Caco-2 (cell line): ENCODE results near the gene CILP2. TPM values are rescaled to one million over a fixed set of nuclear protein-coding genes. Genes with fewer than 3 reads are reported as not detected.
A peak's percentile ranks its signal among the peaks of the same experiment; 100 is the strongest.

Experiments used
- BruUV-seq: library from RNA; stranded (reverse); fragments of 400-500 nt; replicated peaks from 2 replicates; lab custom pipeline; 2021; lab: Mats Ljungman, UMichigan
- CTCF ChIA-PET: fragments of 300-600 bp; sonication (Branson Sonifier 250); formaldehyde crosslinking; loops from one replicate; lab custom pipeline; 2022; ENCODE audit warnings: antibody characterized with exemption; lab: Charles Lee
- POLR2A ChIA-PET: fragments of 300-600 bp; sonication (Branson Sonifier 250); formaldehyde crosslinking; loops from one replicate; lab custom pipeline; 2022; ENCODE audit warnings: antibody characterized with exemption; lab: Charles Lee
- DNase-seq, 2 experiments: peaks; one replicate each; pipeline versions ENCODE4 v3.0.0 to v3.0.0-alpha.2; 2020 to 2022
- H3K27me3 ChIP-seq: replicated peaks from 2 replicates; pipeline ENCODE4 v1.6.0; 2011; ENCODE audit warnings: low read length; ENCODE audit not compliant: control insufficient read depth, insufficient read depth
- H3K36me3 ChIP-seq: 2 replicates; pipeline ENCODE4 v1.5.1; 2011; ENCODE audit warnings: low read length; ENCODE audit not compliant: control insufficient read depth, insufficient read depth
- H3K4me1 ChIP-seq: fragments of 250-450 bp; sonication (Bioruptor Pico); 2 replicates; pipeline ENCODE4 v1.5.1; 2020; ENCODE audit warnings: mild to moderate bottlenecking
- H3K4me3 ChIP-seq: 2 replicates; pipeline ENCODE4 v1.5.1; 2011; ENCODE audit warnings: low read depth, mild to moderate bottlenecking, control low read depth, low read length
- H3K9me3 ChIP-seq: fragments of 250-450 bp; sonication (Bioruptor Pico); 2 replicates; pipeline ENCODE4 v1.5.1; 2020; ENCODE audit warnings: mild to moderate bottlenecking, moderate library complexity
- H3K27ac Mint-ChIP-seq: one replicate; pipeline ENCODE4 v1.8.0; 2022; ENCODE audit warnings: mixed read lengths; ENCODE audit not compliant: unreplicated experiment
- H3K27me3 Mint-ChIP-seq: one replicate; pipeline ENCODE4 v1.8.0; 2022; ENCODE audit warnings: mixed read lengths; ENCODE audit not compliant: insufficient read depth, unreplicated experiment
- H3K36me3 Mint-ChIP-seq: one replicate; pipeline ENCODE4 v1.8.0; 2022; ENCODE audit warnings: mild to moderate bottlenecking, mixed read lengths; ENCODE audit not compliant: insufficient read depth, unreplicated experiment
- H3K4me1 Mint-ChIP-seq: one replicate; pipeline ENCODE4 v1.8.0; 2022; ENCODE audit warnings: low read depth, mixed read lengths; ENCODE audit not compliant: unreplicated experiment
- H3K4me3 Mint-ChIP-seq: one replicate; pipeline ENCODE4 v1.8.0; 2022; ENCODE audit warnings: mild to moderate bottlenecking, moderate library complexity, mixed read lengths; ENCODE audit not compliant: unreplicated experiment
- H3K9me3 Mint-ChIP-seq: one replicate; pipeline ENCODE4 v1.8.0; 2022; ENCODE audit warnings: mixed read lengths; ENCODE audit not compliant: unreplicated experiment
- CTCF ChIP-seq, 2 experiments: fragments of 200-600 bp in 1 of 2; IDR thresholded peaks; 1 replicate in 1 of 2; 2 replicates in 1 of 2; pipeline versions ENCODE4 v1.5.1 to v1.8.0; 2011 to 2022; ENCODE audit warnings: antibody characterized with exemption in 1 of 2, control low read depth in 1 of 2, inconsistent platforms in 1 of 2, low read depth in 1 of 2, low read length in 1 of 2, mild to moderate bottlenecking in 1 of 2, moderate library complexity in 1 of 2; ENCODE audit not compliant: insufficient read depth in 1 of 2, severe bottlenecking in 1 of 2, unreplicated experiment in 1 of 2
- intact Hi-C: fragments of 100-400 bp; cut with micrococcal nuclease; formaldehyde crosslinking; loops from one replicate; pipeline ENCODE4 v1.10.0; 2022; ENCODE audit not compliant: unreplicated experiment
- total RNA-seq: library from RNA; stranded (reverse); gene quantifications from 2 replicates; pipeline ENCODE4 v1.2.3, GENCODE V29; 2022

The CILP2 gene
- total RNA-seq, 1 experiment from 2014 or later: 1.3 TPM

GRCh38 chr19:19517235-19517619 is 20.8 kb upstream of the CILP2 start:
- TSS peak; percentile 66 for BruUV-seq

DNA sequence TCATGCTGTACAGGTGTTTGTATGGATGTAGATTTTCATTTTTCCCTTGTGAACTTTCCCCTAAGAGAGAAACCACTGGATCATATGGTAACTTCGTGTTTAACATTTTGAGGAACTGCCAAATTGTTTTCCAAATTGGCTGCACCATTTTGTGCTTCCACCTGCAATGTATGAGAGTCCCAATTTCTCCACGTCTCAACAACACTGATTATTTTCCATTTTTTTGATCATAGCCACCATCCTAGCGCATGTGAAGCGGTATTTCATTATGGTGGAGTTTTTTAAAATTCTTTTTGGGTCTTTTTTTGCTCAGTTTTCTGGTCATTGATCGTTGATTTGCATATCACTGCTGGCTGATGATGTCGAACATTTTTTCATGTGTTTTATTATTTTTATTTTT is 17.1 kb upstream of the CILP2 start:
- BruUV-seq: no TSS peak
- Mint-ChIP-seq H3K9me3 (no peaks in the 10 kb centered on the region), H3K27ac (no peak overlapping the region), H3K36me3 (peaks cover 40% of the 10 kb centered on the region), H3K4me3 (no peak overlapping the region), H3K27me3 (no peaks in the 10 kb centered on the region), H3K4me1 (no peaks in the 10 kb centered on the region)
- ChIA-PET POLR2A (no interaction called here), CTCF (no interaction called here)
- Histone ChIP-seq H3K36me3 (no peaks in the 10 kb centered on the region), H3K4me3 (no peak overlapping the region), H3K27me3 (no peaks in the 10 kb centered on the region), H3K4me1 (no peaks in the 10 kb centered on the region), H3K9me3 (no peaks in the 10 kb centered on the region)
- no peak for DNase-seq
- intact Hi-C loops: no loop called here
- no peak for TF ChIP-seq CTCF (IDR thresholded peaks at IDR 0.05; ENCODE audit: insufficient read depth in 1 of 2, low read depth in 1 of 2, low read length in 1 of 2, severe bottlenecking in 1 of 2, unreplicated experiment in 1 of 2)

More at GRCh38 chr19:19517235-19517619, 20.8 kb upstream of the CILP2 start:
- H3K27ac Mint-ChIP-seq: no peak overlapping the region
- H3K27me3 Mint-ChIP-seq: no peaks in the 10 kb centered on the region
- Histone ChIP-seq H3K4me3 (peak overlapping the region; percentile 10; the same call in 1 of the 2 replicates), H3K36me3 (no peaks in the 10 kb centered on the region), H3K9me3 (no peaks in the 10 kb centered on the region), H3K4me1 (no peaks in the 10 kb centered on the region), H3K27me3 (no peaks in the 10 kb centered on the region)
- POLR2A ChIA-PET: interaction anchor here (0.7 kb wide), 1 partner anchor 153 kb away, joined by 5 read pairs; no protein-coding TSS in a partner anchor
- no peaks in the 10 kb centered on the region for H3K4me1 Mint-ChIP-seq
- H3K36me3 Mint-ChIP-seq: peaks cover 51% of the 10 kb centered on the region
- CTCF ChIA-PET: no interaction called here
- H3K9me3 Mint-ChIP-seq: no peaks in the 10 kb centered on the region
- no peak for DNase-seq
- no peak for TF ChIP-seq CTCF (IDR thresholded peaks at IDR 0.05; ENCODE audit: insufficient read depth in 1 of 2, low read depth in 1 of 2, low read length in 1 of 2, severe bottlenecking in 1 of 2, unreplicated experiment in 1 of 2)
- peak overlapping the region; percentile 85 for H3K4me3 Mint-ChIP-seq
- intact Hi-C loops: no loop called here

DNA sequence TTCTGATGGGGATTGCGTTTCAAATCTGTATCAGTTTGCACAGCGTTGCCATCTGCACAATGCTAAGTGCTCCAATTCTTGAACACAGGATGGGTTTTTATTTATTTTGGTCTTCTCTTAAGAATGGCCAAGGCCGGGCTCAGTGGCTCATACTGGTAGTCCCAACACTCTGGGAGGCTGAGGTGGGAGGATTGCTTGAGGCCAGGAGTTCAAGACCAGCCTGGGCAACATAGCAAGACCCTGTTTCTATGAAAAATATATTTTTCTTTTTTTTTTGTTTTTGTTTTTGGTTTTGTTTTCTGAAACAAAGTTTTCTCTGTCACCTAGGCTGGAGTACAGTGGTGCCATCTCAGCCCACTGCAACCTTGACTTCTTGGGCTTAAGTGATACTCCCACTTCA is 14.9 kb upstream of the CILP2 start:
- peaks cover 48% of the 10 kb centered on the region for H3K36me3 Mint-ChIP-seq
- TF ChIP-seq CTCF (IDR thresholded peaks at IDR 0.05; ENCODE audit: insufficient read depth in 1 of 2, low read depth in 1 of 2, low read length in 1 of 2, severe bottlenecking in 1 of 2, unreplicated experiment in 1 of 2): no peak
- no peaks in the 10 kb centered on the region for H3K4me1 Mint-ChIP-seq
- no peak for DNase-seq
- H3K27ac Mint-ChIP-seq: no peak overlapping the region
- BruUV-seq: no TSS peak
- no peaks in the 10 kb centered on the region for H3K27me3 Mint-ChIP-seq
- H3K9me3 Mint-ChIP-seq: no peaks in the 10 kb centered on the region
- Histone ChIP-seq H3K36me3 (no peaks in the 10 kb centered on the region), H3K9me3 (no peaks in the 10 kb centered on the region), H3K27me3 (no peaks in the 10 kb centered on the region), H3K4me3 (no peak overlapping the region), H3K4me1 (no peaks in the 10 kb centered on the region)
- no peak overlapping the region for H3K4me3 Mint-ChIP-seq
- intact Hi-C loops: no loop called here
- ChIA-PET CTCF (no interaction called here), POLR2A (no interaction called here)
